Measurements from ENCODE around the gene MLLT10. TPM values are rescaled to one million over a fixed set of nuclear protein-coding genes. Genes with fewer than 3 reads are reported as not detected.

The MLLT10 gene
- total and polyA plus RNA-seq, 9 of the 15 experiments (the other 6 are each of a cell fraction or from before 2014, with no cell fraction given): 18.8 to 81.4 (median 64.2) TPM

GRCh38 chr10:21493784-21494183 is 40.2 kb upstream of the MLLT10 start (continued):
- TF ChIP-seq, protein P1, sequence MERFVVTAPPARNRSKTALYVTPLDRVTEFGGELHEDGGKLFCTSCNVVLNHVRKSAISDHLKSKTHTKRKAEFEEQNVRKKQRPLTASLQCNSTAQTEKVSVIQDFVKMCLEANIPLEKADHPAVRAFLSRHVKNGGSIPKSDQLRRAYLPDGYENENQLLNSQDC (CRISPR knock-in tag; IDR thresholded peaks at IDR 0.05): no peak
- TF ChIP-seq TAF7 (tag; IDR thresholded peaks at IDR 0.05) (no peak), ZNF324 (CRISPR knock-in tag; IDR thresholded peaks at IDR 0.05) (no peak), CHD2 (IDR thresholded peaks at IDR 0.05; ENCODE audit: low read depth, low read length) (no peak), PCBP2 (IDR thresholded peaks at IDR 0.05; ENCODE audit: low read depth, low read length, poor library complexity, severe bottlenecking) (no peak)
- TF ChIP-seq, protein P2, sequence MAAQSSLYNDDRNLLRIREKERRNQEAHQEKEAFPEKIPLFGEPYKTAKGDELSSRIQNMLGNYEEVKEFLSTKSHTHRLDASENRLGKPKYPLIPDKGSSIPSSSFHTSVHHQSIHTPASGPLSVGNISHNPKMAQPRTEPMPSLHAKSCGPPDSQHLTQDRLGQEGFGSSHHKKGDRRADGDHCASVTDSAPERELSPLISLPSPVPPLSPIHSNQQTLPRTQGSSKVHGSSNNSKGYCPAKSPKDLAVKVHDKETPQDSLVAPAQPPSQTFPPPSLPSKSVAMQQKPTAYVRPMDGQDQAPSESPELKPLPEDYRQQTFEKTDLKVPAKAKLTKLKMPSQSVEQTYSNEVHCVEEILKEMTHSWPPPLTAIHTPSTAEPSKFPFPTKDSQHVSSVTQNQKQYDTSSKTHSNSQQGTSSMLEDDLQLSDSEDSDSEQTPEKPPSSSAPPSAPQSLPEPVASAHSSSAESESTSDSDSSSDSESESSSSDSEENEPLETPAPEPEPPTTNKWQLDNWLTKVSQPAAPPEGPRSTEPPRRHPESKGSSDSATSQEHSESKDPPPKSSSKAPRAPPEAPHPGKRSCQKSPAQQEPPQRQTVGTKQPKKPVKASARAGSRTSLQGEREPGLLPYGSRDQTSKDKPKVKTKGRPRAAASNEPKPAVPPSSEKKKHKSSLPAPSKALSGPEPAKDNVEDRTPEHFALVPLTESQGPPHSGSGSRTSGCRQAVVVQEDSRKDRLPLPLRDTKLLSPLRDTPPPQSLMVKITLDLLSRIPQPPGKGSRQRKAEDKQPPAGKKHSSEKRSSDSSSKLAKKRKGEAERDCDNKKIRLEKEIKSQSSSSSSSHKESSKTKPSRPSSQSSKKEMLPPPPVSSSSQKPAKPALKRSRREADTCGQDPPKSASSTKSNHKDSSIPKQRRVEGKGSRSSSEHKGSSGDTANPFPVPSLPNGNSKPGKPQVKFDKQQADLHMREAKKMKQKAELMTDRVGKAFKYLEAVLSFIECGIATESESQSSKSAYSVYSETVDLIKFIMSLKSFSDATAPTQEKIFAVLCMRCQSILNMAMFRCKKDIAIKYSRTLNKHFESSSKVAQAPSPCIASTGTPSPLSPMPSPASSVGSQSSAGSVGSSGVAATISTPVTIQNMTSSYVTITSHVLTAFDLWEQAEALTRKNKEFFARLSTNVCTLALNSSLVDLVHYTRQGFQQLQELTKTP (IDR thresholded peaks at IDR 0.05; ENCODE audit: low read depth in 1 of 2, partially characterized antibody in 2 of 2): no peak
